Progenitor cell of endocrine pancreas (in vitro differentiated cells): ENCODE measurements around the gene INTS3. TPM values are rescaled to one million over a fixed set of nuclear protein-coding genes. Genes with fewer than 3 reads are reported as not detected.
"Not testable (repeated sequence)": the region's sequence is repeated elsewhere in the genome, so short reads cannot be mapped to it uniquely, and the experiment has no call there.

Experiments
- DNase-seq: peaks from one replicate; pipeline ENCODE4 v3.0.0; 2021; ENCODE audit warnings: low spot score; ENCODE audit not compliant: unreplicated experiment
- H3K27ac Mint-ChIP-seq: 2 replicates; pipeline ENCODE4 v1.8.0; 2021; ENCODE audit warnings: mild to moderate bottlenecking, moderate library complexity, mixed read lengths
- H3K27me3 Mint-ChIP-seq: 2 replicates; pipeline ENCODE4 v1.8.0; 2021; ENCODE audit warnings: mixed read lengths
- H3K36me3 Mint-ChIP-seq: 2 replicates; pipeline ENCODE4 v1.8.0; 2022; ENCODE audit warnings: mixed read lengths; ENCODE audit not compliant: insufficient read depth
- H3K4me1 Mint-ChIP-seq: 2 replicates; pipeline ENCODE4 v1.8.0; 2021; ENCODE audit warnings: low read depth, mixed read lengths
- H3K4me3 Mint-ChIP-seq: 2 replicates; pipeline ENCODE4 v1.8.0; 2021; ENCODE audit warnings: low read depth, mild to moderate bottlenecking, moderate library complexity, mixed read lengths
- H3K9me3 Mint-ChIP-seq: 2 replicates; pipeline ENCODE4 v1.8.0; 2021; ENCODE audit warnings: low read depth, mixed read lengths
- CTCF ChIP-seq: fragments of 200-600 bp; sonication (generic); IDR thresholded peaks from one replicate; pipeline ENCODE4 v1.5.0; 2021; ENCODE audit warnings: antibody characterized with exemption, mild to moderate bottlenecking; ENCODE audit not compliant: unreplicated experiment
- total RNA-seq: library from RNA; stranded (reverse); gene quantifications from 2 replicates; pipeline ENCODE4 v1.2.1, GENCODE V29; 2021

INTS3 gene
- total RNA-seq, 1 donor from 2014 or later: 152 TPM

- no peaks in the 10 kb centered on the region for H3K27me3 Mint-ChIP-seq
- DNase-seq: no peak
- TF ChIP-seq CTCF: no peak
- no peak overlapping the region for H3K4me3 Mint-ChIP-seq
- H3K4me1 Mint-ChIP-seq: peaks cover 15% of the 10 kb centered on the region
- no peak overlapping the region for H3K27ac Mint-ChIP-seq
- peaks cover 3% of the 10 kb centered on the region for H3K36me3 Mint-ChIP-seq
- H3K9me3 Mint-ChIP-seq: no peaks in the 10 kb centered on the region
Observed at GRCh38 chr1:153778824-153779519, 51.1 kb downstream of the INTS3 start.

- Mint-ChIP-seq H3K27ac (no peak overlapping the region), H3K4me3 (no peak overlapping the region), H3K9me3 (no peaks in the 10 kb centered on the region), H3K36me3 (peaks cover 1% of the 10 kb centered on the region), H3K4me1 (peaks cover 11% of the 10 kb centered on the region), H3K27me3 (no peaks in the 10 kb centered on the region)
- DNase-seq: no peak
- no peak for TF ChIP-seq CTCF
Observed at GRCh38 chr1:153779781-153780541, 52.1 kb downstream of the INTS3 start.

DNA sequence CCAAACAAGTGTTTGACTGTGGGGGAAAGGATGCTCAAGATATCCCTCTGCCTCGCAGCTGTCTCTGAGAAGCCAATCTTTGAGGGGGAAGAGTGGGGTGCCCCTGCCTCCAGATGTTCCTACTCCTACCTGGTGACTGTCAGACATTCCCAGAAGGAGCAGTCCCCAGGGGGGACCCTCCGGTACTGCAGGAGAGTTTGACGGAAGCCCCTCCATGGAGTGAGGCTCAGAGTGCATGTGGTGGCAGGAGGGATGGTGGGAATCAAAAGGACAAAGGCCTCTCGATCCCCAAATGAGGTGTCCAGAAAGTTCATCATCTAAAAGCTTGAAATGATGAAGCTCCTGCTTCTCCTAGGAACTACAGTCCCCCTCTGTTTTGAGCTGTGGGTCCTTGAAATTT is 52.7 kb downstream of the INTS3 start:
- Mint-ChIP-seq H3K4me1 (peaks cover 17% of the 10 kb centered on the region), H3K9me3 (no peaks in the 10 kb centered on the region), H3K36me3 (peaks cover 1% of the 10 kb centered on the region), H3K27me3 (no peaks in the 10 kb centered on the region), H3K27ac (no peak overlapping the region), H3K4me3 (no peak overlapping the region)
- no peak for TF ChIP-seq CTCF
- no peak for DNase-seq

GRCh38 chr1:153782648-153783047 is 54.8 kb downstream of the INTS3 start:
- Mint-ChIP-seq H3K4me1 (peaks cover 12% of the 10 kb centered on the region), H3K27ac (peak overlapping the region; percentile 97), H3K4me3 (peak overlapping the region; percentile 84)
- H3K27me3 Mint-ChIP-seq, H3K36me3 Mint-ChIP-seq, DNase-seq, H3K9me3 Mint-ChIP-seq: not testable (repeated sequence)

DNA sequence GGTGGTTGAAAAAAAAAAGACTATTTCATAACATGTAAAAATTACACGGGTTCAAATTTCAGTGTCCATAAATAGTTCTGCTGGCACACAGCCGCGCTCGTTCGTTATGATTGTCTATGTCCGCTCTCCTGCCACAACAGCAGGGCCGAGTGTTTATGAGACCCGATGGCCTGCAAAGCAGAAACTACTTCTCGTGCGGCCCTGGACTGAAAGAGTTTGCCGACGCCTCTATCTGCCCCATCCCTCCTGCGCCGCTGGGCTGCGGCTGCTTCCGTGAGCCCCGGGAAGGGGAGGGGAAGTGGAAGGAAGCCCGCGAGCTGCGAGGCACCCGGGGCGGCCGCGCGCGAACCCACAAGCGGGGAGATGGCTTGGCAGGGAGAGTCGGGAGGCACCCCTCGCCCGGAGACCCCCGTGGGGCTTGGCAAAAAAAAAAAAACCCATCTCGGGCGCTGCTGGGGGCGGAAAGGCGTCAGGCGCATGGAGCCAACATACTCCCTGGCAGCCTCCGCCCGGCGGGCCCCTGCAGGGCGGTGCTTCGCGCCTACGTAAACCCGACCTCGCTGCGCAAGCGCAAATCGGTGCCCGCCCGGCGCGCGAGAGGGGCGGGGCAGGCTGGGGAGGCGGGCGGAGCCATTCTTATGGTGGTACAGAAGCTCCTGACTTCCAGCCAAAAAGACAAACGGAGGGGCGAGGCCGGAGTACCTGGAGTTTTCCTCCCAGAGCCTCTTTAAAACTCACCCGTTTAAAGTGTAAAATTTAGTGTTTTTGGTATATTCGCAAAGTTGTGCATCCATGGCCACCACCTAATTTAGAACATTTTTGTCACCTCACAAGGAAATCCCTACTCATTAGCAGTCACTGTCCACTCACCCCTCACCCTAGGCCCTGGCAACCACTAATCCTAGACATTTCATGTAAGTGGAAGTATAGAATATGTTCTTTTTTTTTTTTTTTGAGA is 55.7 kb downstream of the INTS3 start:
- Mint-ChIP-seq H3K9me3 (no peaks in the 10 kb centered on the region), H3K4me1 (peaks cover 15% of the 10 kb centered on the region), H3K27ac (peak overlapping the region; percentile 97), H3K4me3 (peak overlapping the region; percentile 84), H3K27me3 (no peaks in the 10 kb centered on the region), H3K36me3 (no peaks in the 10 kb centered on the region)
- DNase-seq: peak; percentile 84
- no peak for TF ChIP-seq CTCF
